GM21367 (cell line): Measurements from ENCODE around the gene RASSF5.

Experiments used
- ATAC-seq: cut with Tn5 transposase; IDR thresholded peaks from one replicate; pipeline ENCODE4 v1.9.1; 2021; ENCODE audit not compliant: unreplicated experiment

Gene RASSF5

GRCh38 chr1:206583707-206584648 lies 76.6 kb downstream of the RASSF5 start:
- ATAC-seq, result no peak

GRCh38 chr1:206584683-206585082 lies 77.4 kb downstream of the RASSF5 start:
- no peak for ATAC-seq

GRCh38 chr1:206586501-206587445 lies 79.4 kb downstream of the RASSF5 start:
- ATAC-seq, result no peak

GRCh38 chr1:206587904-206588303 lies 80.6 kb downstream of the RASSF5 start:
- ATAC-seq, result no peak

- ATAC-seq, result no peak
Measured at GRCh38 chr1:206588492-206588891, 81.2 kb downstream of the RASSF5 start.

GRCh38 chr1:206589206-206589605 lies 81.9 kb downstream of the RASSF5 start:
- no peak for ATAC-seq

GRCh38 chr1:206590025-206590758 lies 82.9 kb downstream of the RASSF5 start:
- no peak for ATAC-seq

- ATAC-seq, result no peak
Measured at GRCh38 chr1:206591226-206591625, 83.9 kb downstream of the RASSF5 start.

- ATAC-seq, result no peak
Measured at GRCh38 chr1:206591696-206592095, 84.4 kb downstream of the RASSF5 start.

GRCh38 chr1:206593351-206593925 lies 86.1 kb downstream of the RASSF5 start:
- ATAC-seq, result no peak

- ATAC-seq, result no peak
Measured at GRCh38 chr1:206595581-206596318, 88.4 kb downstream of the RASSF5 start.

- no peak for ATAC-seq
Measured at GRCh38 chr1:206596319-206596666, 89.0 kb downstream of the RASSF5 start.

- ATAC-seq, result no peak
Measured at GRCh38 chr1:206600527-206600926, 93.2 kb downstream of the RASSF5 start.

GRCh38 chr1:206604861-206605260 lies 97.5 kb downstream of the RASSF5 start:
- ATAC-seq, result no peak

- no peak for ATAC-seq
Measured at GRCh38 chr1:206606867-206607266, 99.5 kb downstream of the RASSF5 start.

- ATAC-seq, result no peak
Measured at GRCh38 chr1:206608108-206608698, 100.9 kb downstream of the RASSF5 start.

- ATAC-seq, result no peak
Measured at GRCh38 chr1:206609229-206609991, 102.1 kb downstream of the RASSF5 start.

GRCh38 chr1:206612129-206612876 lies 105.0 kb downstream of the RASSF5 start, which contains the start of gene EIF2D:
Gene EIF2D (minus strand): TSS chr1:206612465. CDS start chr1:206612342, 123 bp downstream.
- ATAC-seq, result peak; percentile 79
